Trophoblast cell (in vitro differentiated cells and primary cell): ENCODE data around the gene GPI.

ENCODE experiments used
- DNase-seq, 2 donors: peaks; one replicate each; pipeline ENCODE4 v3.0.0-alpha.2; 2016
- H2AFZ ChIP-seq: 2 replicates; pipeline ENCODE4 v1.6.1; 2013; ENCODE audit warnings: low read length, moderate library complexity, mild to moderate bottlenecking; ENCODE audit not compliant: insufficient read depth, poor library complexity
- H2AK5ac ChIP-seq: 2 replicates; pipeline ENCODE4 v1.6.1; 2013; ENCODE audit warnings: mild to moderate bottlenecking, low read length
- H2BK120ac ChIP-seq: 2 replicates; pipeline ENCODE4 v1.6.1; 2013; ENCODE audit warnings: low read length, mild to moderate bottlenecking, moderate library complexity; ENCODE audit not compliant: insufficient read depth, poor library complexity
- H2BK12ac ChIP-seq: 2 replicates; pipeline ENCODE4 v1.6.1; 2013; ENCODE audit warnings: mild to moderate bottlenecking, low read length, moderate library complexity
- H2BK5ac ChIP-seq: 2 replicates; pipeline ENCODE4 v1.6.1; 2013; ENCODE audit warnings: low read length, low read depth, moderate library complexity, mild to moderate bottlenecking; ENCODE audit not compliant: poor library complexity
- H3K14ac ChIP-seq: 2 replicates; pipeline ENCODE4 v1.6.1; 2013; ENCODE audit warnings: mild to moderate bottlenecking, low read length
- H3K18ac ChIP-seq: 2 replicates; pipeline ENCODE4 v1.6.1; 2013; ENCODE audit warnings: mild to moderate bottlenecking, low read length
- H3K23ac ChIP-seq: 2 replicates; pipeline ENCODE4 v1.6.1; 2013; ENCODE audit warnings: low read length
- H3K27ac ChIP-seq: 2 replicates; pipeline ENCODE4 v1.5.1; 2013; ENCODE audit warnings: low read depth, mild to moderate bottlenecking, inconsistent platforms, low read length, moderate library complexity
- H3K27me3 ChIP-seq: 2 replicates; pipeline ENCODE4 v1.6.1; 2013; ENCODE audit warnings: inconsistent platforms, mild to moderate bottlenecking, low read length, moderate library complexity; ENCODE audit not compliant: insufficient read depth
- H3K36me3 ChIP-seq, 2 experiments: 1 replicate in 1 of 2; 2 replicates in 1 of 2; pipeline ENCODE4 v1.6.1; 2013; ENCODE audit warnings: low read length in 2 of 2, mild to moderate bottlenecking in 2 of 2, moderate library complexity in 1 of 2; ENCODE audit not compliant: insufficient read depth in 2 of 2, control insufficient read depth in 1 of 2
- H3K4ac ChIP-seq: 2 replicates; pipeline ENCODE4 v1.6.1; 2013; ENCODE audit warnings: low read depth, mild to moderate bottlenecking, low read length, moderate library complexity
- H3K4me1 ChIP-seq, 2 experiments: 1 replicate in 1 of 2; 2 replicates in 1 of 2; pipeline ENCODE4 v1.6.1; 2013; ENCODE audit warnings: low read length in 2 of 2, mild to moderate bottlenecking in 2 of 2, moderate library complexity in 1 of 2; ENCODE audit not compliant: insufficient read depth in 2 of 2, control insufficient read depth in 1 of 2
- H3K4me2 ChIP-seq: 2 replicates; pipeline ENCODE4 v1.6.1; 2013; ENCODE audit warnings: inconsistent platforms, mild to moderate bottlenecking, low read length, moderate library complexity
- H3K4me3 ChIP-seq: 2 replicates; pipeline ENCODE4 v1.5.1; 2013; ENCODE audit warnings: mild to moderate bottlenecking, low read depth, low read length, inconsistent platforms
- H3K79me1 ChIP-seq: one replicate; pipeline ENCODE4 v1.6.1; 2013; ENCODE audit warnings: low read length
- H3K79me2 ChIP-seq: 2 replicates; pipeline ENCODE4 v1.6.1; 2013; ENCODE audit warnings: low read length, mild to moderate bottlenecking; ENCODE audit not compliant: control insufficient read depth, insufficient read depth, poor library complexity
- H3K9ac ChIP-seq: 2 replicates; pipeline ENCODE4 v1.6.1; 2013; ENCODE audit warnings: mild to moderate bottlenecking, low read length
- H3K9me3 ChIP-seq: 2 replicates; pipeline ENCODE4 v1.6.1; 2013; ENCODE audit warnings: low read depth, mild to moderate bottlenecking, control low read depth, inconsistent platforms, low read length; ENCODE audit not compliant: insufficient read depth
- H4K12ac ChIP-seq: 2 replicates; pipeline ENCODE4 v1.6.1; 2013; ENCODE audit warnings: low read depth, mild to moderate bottlenecking, low read length, moderate library complexity
- H4K8ac ChIP-seq: 2 replicates; pipeline ENCODE4 v1.6.1; 2013; ENCODE audit warnings: low read depth, mild to moderate bottlenecking, low read length, moderate library complexity
- H4K91ac ChIP-seq: one replicate; pipeline ENCODE4 v1.6.1; 2013; ENCODE audit warnings: low read depth, mild to moderate bottlenecking, low read length, moderate library complexity
- WGBS: extraction: QIAGEN DNeasy Blood & Tissue Kit; methylation state at CpG from one replicate; pipeline ENCODE4 v1.1.7; 2013; ENCODE audit warnings: missing lambda C conversion rate; ENCODE audit not compliant: insufficient read length, insufficient coverage; ENCODE audit errors: extremely low coverage; 5-methylcytosine and 5-hydroxymethylcytosine counted together

The GPI gene

GRCh38 chr19:34436716-34437115 lies 71.7 kb downstream of the GPI start:
- no peak for DNase-seq
- no peaks in the 10 kb centered on the region for H3K79me1 ChIP-seq
- no peaks in the 10 kb centered on the region for H3K9me3 ChIP-seq
- H3K18ac ChIP-seq, result no peak overlapping the region
- no peak overlapping the region for H3K27ac ChIP-seq
- WGBS, result no CpG with 5 or more reads among the region's 3 CpGs
- H4K91ac ChIP-seq, result no peak overlapping the region
- H3K27me3 ChIP-seq, result no peaks in the 10 kb centered on the region
- no peak overlapping the region for H3K4me2 ChIP-seq
- H3K4me1 ChIP-seq, result no peaks in the 10 kb centered on the region
- H4K12ac ChIP-seq, result no peak overlapping the region
- no peak overlapping the region for H2BK12ac ChIP-seq
- no peak overlapping the region for H2BK5ac ChIP-seq
- H3K4ac ChIP-seq, result no peak overlapping the region
- H2BK120ac ChIP-seq, result no peak overlapping the region
- no peak overlapping the region for H2AK5ac ChIP-seq
- H4K8ac ChIP-seq, result no peak overlapping the region
- H2AFZ ChIP-seq, result no peak overlapping the region
- H3K9ac ChIP-seq, result no peak overlapping the region
- peaks cover 41 to 48% of the 10 kb centered on the region in 2 experiments for H3K36me3 ChIP-seq
- H3K79me2 ChIP-seq, result peaks cover 6% of the 10 kb centered on the region
- no peak overlapping the region for H3K14ac ChIP-seq
- H3K4me3 ChIP-seq, result no peak overlapping the region
- H3K23ac ChIP-seq, result no peak overlapping the region

GRCh38 chr19:34448191-34448590 lies 83.2 kb downstream of the GPI start:
- WGBS, result no CpG with 5 or more reads among the region's 3 CpGs
- Histone ChIP-seq H4K12ac (no peak overlapping the region), H2BK12ac (no peak overlapping the region), H2AFZ (no peak overlapping the region), H4K8ac (no peak overlapping the region), H3K4ac (no peak overlapping the region), H3K9ac (no peak overlapping the region), H3K4me1 (no peaks in the 10 kb centered on the region), H3K23ac (no peak overlapping the region), H2BK120ac (no peak overlapping the region), H3K27ac (no peak overlapping the region), H3K9me3 (no peaks in the 10 kb centered on the region), H3K79me1 (no peaks in the 10 kb centered on the region), H2BK5ac (no peak overlapping the region), H4K91ac (no peak overlapping the region), H3K4me3 (no peak overlapping the region), H3K79me2 (no peaks in the 10 kb centered on the region), H3K4me2 (no peak overlapping the region), H3K27me3 (no peaks in the 10 kb centered on the region), H3K14ac (no peak overlapping the region), H3K36me3 (peaks cover 31 to 43% of the 10 kb centered on the region in 2 experiments), H3K18ac (no peak overlapping the region), H2AK5ac (no peak overlapping the region)
- DNase-seq, result no peak
